ENCODE data around the gene R3HCC1L. TPM values are rescaled to one million over a fixed set of nuclear protein-coding genes. Genes with fewer than 3 reads are reported as not detected.

The R3HCC1L gene
- total and polyA plus RNA-seq, 4 experiments from 2014 or later, result 7.0 to 30.4 (median 20.5) TPM

DNA sequence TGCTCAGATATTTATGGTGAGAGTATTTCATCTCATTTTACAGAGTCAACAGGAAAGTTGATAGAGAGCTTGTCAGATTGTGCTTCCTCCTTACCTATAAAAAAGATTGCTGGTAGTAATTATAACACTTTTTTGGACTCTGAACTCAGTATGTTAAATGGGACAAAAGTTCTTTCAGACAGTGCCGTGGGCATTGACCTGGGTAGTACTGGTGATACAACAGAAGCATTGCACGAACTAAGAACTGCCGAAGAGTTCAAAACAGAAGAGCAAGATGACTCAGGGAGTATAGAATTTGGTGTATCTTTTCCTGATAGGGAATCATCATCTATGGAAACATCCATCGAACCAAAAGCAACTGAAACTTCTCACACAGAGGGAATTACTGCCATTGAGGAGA lies 75.0 kb downstream of the R3HCC1L start:
- Mint-ChIP-seq H3K27ac (peak overlapping the region in 1 of 7 donors; percentile 0), H3K4me3 (peak overlapping the region in 1 of 8 donors; percentile 8), H3K9me3 (no peaks in the 10 kb centered on the region), H3K27me3 (no peaks in the 10 kb centered on the region), H3K36me3 (peaks cover 46 to 53% of the 10 kb centered on the region in 2 donors), H3K4me1 (peaks cover 40 to 59% (median 51%) of the 10 kb centered on the region in 4 donors)
- Histone ChIP-seq H3K27ac (ENCODE audit: low read depth, low read length) (no peak overlapping the region), H3K27me3 (ENCODE audit: insufficient read depth, low read length) (no peaks in the 10 kb centered on the region), H3K9me3 (ENCODE audit: control insufficient read depth in 1 of 2, low read length in 2 of 2) (no peaks in the 10 kb centered on the region), H3K36me3 (ENCODE audit: insufficient read depth, low read length) (peaks cover 12% of the 10 kb centered on the region), H3K4me1 (ENCODE audit: insufficient read depth, low read length) (peaks cover 6% of the 10 kb centered on the region), H3K4me3 (ENCODE audit: low read length in 2 of 2) (no peak overlapping the region)
- DNase-seq, result no peak
- CTCF ChIA-PET (ENCODE audit: partially characterized antibody), result no interaction called here
- intact Hi-C loops (cut with micrococcal nuclease), result no loop called here
- POLR2A ChIA-PET (ENCODE audit: partially characterized antibody), result no interaction called here

DNA sequence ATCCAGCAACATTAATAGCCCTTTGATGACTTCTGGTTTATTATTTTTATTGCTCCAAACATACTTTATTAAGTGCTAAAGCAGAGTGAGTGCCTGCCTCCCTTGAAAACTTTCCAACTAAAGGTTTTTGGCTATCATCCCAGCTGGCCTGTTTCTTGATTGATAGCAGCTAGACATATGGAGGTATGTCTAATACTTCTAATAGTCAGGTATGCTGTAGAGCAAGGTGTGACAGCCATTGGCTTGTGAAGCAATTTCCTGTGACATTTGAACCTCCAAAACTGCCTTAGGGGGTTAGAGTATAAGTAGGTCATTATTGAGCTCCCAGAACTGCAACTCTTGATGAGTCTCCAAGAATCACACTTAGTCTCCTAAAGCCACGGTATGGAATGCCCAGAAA lies 77.7 kb downstream of the R3HCC1L start:
- H3K4me3 Mint-ChIP-seq, result peak overlapping the region in 1 of 8 donors; percentile 5
- peaks cover 0 to 9% (median 2%) of the 10 kb centered on the region in 8 donors for H3K9me3 Mint-ChIP-seq
- Histone ChIP-seq H3K4me3 (ENCODE audit: low read length in 2 of 2) (no peak overlapping the region), H3K36me3 (ENCODE audit: insufficient read depth, low read length) (peaks cover 16% of the 10 kb centered on the region), H3K9me3 (ENCODE audit: control insufficient read depth in 1 of 2, low read length in 2 of 2) (no peaks in the 10 kb centered on the region), H3K27ac (ENCODE audit: low read depth, low read length) (no peak overlapping the region), H3K4me1 (ENCODE audit: insufficient read depth, low read length) (peaks cover 6% of the 10 kb centered on the region), H3K27me3 (ENCODE audit: insufficient read depth, low read length) (no peaks in the 10 kb centered on the region)
- H3K4me1 Mint-ChIP-seq, result peaks cover 46 to 62% (median 50%) of the 10 kb centered on the region in 4 donors
- ChIA-PET POLR2A (ENCODE audit: partially characterized antibody) (no interaction called here), CTCF (ENCODE audit: partially characterized antibody) (no interaction called here)
- H3K27me3 Mint-ChIP-seq, result no peaks in the 10 kb centered on the region
- H3K27ac Mint-ChIP-seq, result no peak overlapping the region
- peaks cover 55 to 64% of the 10 kb centered on the region in 2 donors for H3K36me3 Mint-ChIP-seq
- intact Hi-C loops (cut with micrococcal nuclease), result no loop called here
- DNase-seq, result no peak

DNA sequence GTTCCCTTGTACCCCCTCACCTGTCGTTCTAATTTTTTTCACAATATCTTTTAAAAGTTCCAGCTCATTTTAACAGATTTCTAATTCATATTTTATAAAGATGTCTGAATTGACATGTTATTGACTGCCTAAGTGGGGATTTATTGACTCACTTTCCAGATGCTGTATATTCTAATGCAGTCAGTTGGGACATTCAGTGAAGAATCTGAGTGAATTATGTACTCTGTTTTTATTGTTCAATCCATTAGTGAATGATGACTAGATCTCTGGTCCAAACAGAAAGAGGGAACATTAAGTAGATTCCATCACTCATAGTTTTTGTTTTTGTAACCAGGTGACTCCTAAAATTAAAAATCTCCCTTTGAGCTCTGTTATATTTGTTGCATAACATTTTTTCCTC lies 79.3 kb downstream of the R3HCC1L start:
- peaks cover 42 to 53% (median 52%) of the 10 kb centered on the region in 4 donors for H3K4me1 Mint-ChIP-seq
- no peak overlapping the region for H3K4me3 Mint-ChIP-seq
- ChIA-PET CTCF (ENCODE audit: partially characterized antibody) (interaction anchor here (0.8 to 2.0 kb wide), 2 partner anchors 42 to 45 kb away, joined by 3 to 4 read pairs; no protein-coding TSS in a partner anchor), POLR2A (ENCODE audit: partially characterized antibody) (no interaction called here)
- Histone ChIP-seq H3K9me3 (ENCODE audit: control insufficient read depth in 1 of 2, low read length in 2 of 2) (no peaks in the 10 kb centered on the region), H3K36me3 (ENCODE audit: insufficient read depth, low read length) (peaks cover 12% of the 10 kb centered on the region), H3K4me1 (ENCODE audit: insufficient read depth, low read length) (peaks cover 6% of the 10 kb centered on the region), H3K4me3 (ENCODE audit: low read length in 2 of 2) (no peak overlapping the region), H3K27me3 (ENCODE audit: insufficient read depth, low read length) (no peaks in the 10 kb centered on the region), H3K27ac (ENCODE audit: low read depth, low read length) (no peak overlapping the region)
- DNase-seq, result no peak
- intact Hi-C loops (cut with micrococcal nuclease), result no loop called here
- no peaks in the 10 kb centered on the region for H3K27me3 Mint-ChIP-seq
- H3K27ac Mint-ChIP-seq, result peak overlapping the region in 1 of 7 donors; percentile 7
- peaks cover 6 to 24% (median 10%) of the 10 kb centered on the region in 8 donors for H3K9me3 Mint-ChIP-seq
- peaks cover 56 to 66% of the 10 kb centered on the region in 2 donors for H3K36me3 Mint-ChIP-seq

DNA sequence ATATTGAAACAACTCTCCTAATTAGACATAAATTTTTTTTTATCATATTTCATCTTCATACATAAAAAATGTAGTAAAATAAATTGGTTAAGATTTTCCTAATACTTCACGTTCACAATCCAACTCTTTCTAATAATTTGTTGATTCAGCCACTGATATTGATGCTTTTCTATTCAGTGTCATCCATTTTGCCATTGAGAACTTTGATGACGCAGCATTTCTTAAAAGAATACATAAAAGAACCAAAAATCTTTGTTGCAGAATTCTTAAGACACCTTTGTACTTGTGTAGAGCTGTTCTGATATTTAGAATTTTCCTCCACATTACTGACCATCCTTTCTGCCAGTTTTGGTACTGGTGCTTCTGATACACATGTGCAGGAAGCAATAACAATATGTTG lies 80.9 kb downstream of the R3HCC1L start:
- Histone ChIP-seq H3K9me3 (ENCODE audit: control insufficient read depth in 1 of 2, low read length in 2 of 2) (peaks cover 0 to 4% of the 10 kb centered on the region in 2 donors), H3K4me3 (ENCODE audit: low read length in 2 of 2) (no peak overlapping the region), H3K36me3 (ENCODE audit: insufficient read depth, low read length) (peaks cover 4% of the 10 kb centered on the region), H3K27ac (ENCODE audit: low read depth, low read length) (no peak overlapping the region), H3K27me3 (ENCODE audit: insufficient read depth, low read length) (no peaks in the 10 kb centered on the region), H3K4me1 (ENCODE audit: insufficient read depth, low read length) (peaks cover 6% of the 10 kb centered on the region)
- Mint-ChIP-seq H3K27me3 (no peaks in the 10 kb centered on the region), H3K36me3 (peaks cover 55 to 68% of the 10 kb centered on the region in 2 donors), H3K4me1 (peaks cover 36 to 50% (median 42%) of the 10 kb centered on the region in 4 donors), H3K9me3 (peaks cover 10 to 40% (median 24%) of the 10 kb centered on the region in 8 donors), H3K27ac (no peak overlapping the region), H3K4me3 (peak overlapping the region in 1 of 8 donors; percentile 7)
- CTCF ChIA-PET (ENCODE audit: partially characterized antibody), result interaction anchor here (2.0 kb wide), 1 partner anchor 43 kb away, joined by 4 read pairs; no protein-coding TSS in a partner anchor
- intact Hi-C loops (cut with micrococcal nuclease), result no loop called here
- no peak for DNase-seq
- POLR2A ChIA-PET (ENCODE audit: partially characterized antibody), result no interaction called here

DNA sequence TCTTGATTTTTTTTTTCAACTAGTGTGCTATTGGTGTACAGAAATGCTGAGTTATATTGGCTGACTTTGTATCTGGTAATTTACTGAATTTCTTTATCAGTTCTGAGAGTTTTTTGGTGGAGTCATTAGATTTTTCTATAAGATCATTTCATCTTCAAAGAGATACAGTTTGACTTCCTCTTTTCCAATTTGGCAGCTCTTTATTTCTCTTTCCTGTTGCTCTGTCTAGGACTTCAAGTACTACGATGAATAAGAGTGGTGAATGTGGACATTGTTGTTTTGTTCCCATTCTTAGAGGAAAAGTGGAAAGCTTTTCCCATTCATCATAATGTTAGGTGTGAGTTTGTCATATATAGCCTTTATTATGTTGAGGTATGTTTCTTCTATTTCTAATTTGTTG lies 83.3 kb downstream of the R3HCC1L start:
- Mint-ChIP-seq H3K27ac (peak overlapping the region in 1 of 7 donors; percentile 5), H3K4me3 (peak overlapping the region in 2 of 8 donors; percentile 30 to 35), H3K27me3 (no peaks in the 10 kb centered on the region), H3K9me3 (peaks cover 10 to 40% (median 24%) of the 10 kb centered on the region in 8 donors), H3K4me1 (peaks cover 18 to 29% (median 23%) of the 10 kb centered on the region in 4 donors), H3K36me3 (peaks cover 40 to 53% of the 10 kb centered on the region in 2 donors)
- no peak for DNase-seq
- Histone ChIP-seq H3K36me3 (ENCODE audit: insufficient read depth, low read length) (peaks cover 4% of the 10 kb centered on the region), H3K9me3 (ENCODE audit: control insufficient read depth in 1 of 2, low read length in 2 of 2) (peaks cover 0 to 4% of the 10 kb centered on the region in 2 donors), H3K27me3 (ENCODE audit: insufficient read depth, low read length) (no peaks in the 10 kb centered on the region), H3K4me1 (ENCODE audit: insufficient read depth, low read length) (no peaks in the 10 kb centered on the region), H3K27ac (ENCODE audit: low read depth, low read length) (no peak overlapping the region), H3K4me3 (ENCODE audit: low read length in 2 of 2) (no peak overlapping the region)
- intact Hi-C loops (cut with micrococcal nuclease), result no loop called here
- POLR2A ChIA-PET (ENCODE audit: partially characterized antibody), result interaction anchor here (0.6 kb wide), 1 partner anchor 54 kb away, joined by 7 read pairs; no protein-coding TSS in a partner anchor
- CTCF ChIA-PET (ENCODE audit: partially characterized antibody), result no interaction called here

DNA sequence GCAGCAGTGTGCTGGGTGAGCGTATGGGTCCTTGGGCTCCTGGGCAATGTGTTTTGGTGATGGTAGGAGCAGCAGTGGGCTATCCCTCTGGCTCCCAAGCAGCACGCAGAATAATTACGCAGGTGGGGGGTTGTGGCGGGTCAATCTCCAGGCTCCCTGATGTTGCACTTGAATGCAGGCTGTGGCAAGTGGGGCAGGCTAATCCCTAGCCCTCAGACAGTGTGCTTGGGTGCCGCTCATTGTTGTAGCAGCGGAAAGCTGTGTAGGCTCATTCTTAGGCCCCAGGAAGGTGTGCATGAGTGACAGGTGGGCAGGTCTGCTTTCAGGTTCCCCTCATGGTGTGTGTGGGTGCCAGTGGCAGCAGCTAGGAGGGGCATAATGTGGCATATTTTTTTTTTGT lies 89.4 kb downstream of the R3HCC1L start:
- Mint-ChIP-seq H3K4me3 (no peak overlapping the region), H3K36me3 (peaks cover 37 to 50% of the 10 kb centered on the region in 2 donors), H3K27me3 (no peaks in the 10 kb centered on the region), H3K27ac (no peak overlapping the region), H3K4me1 (peaks cover 10 to 28% (median 13%) of the 10 kb centered on the region in 4 donors), H3K9me3 (peaks cover 5 to 19% (median 18%) of the 10 kb centered on the region in 8 donors)
- Histone ChIP-seq H3K27ac (ENCODE audit: low read depth, low read length) (no peak overlapping the region), H3K27me3 (ENCODE audit: insufficient read depth, low read length) (no peaks in the 10 kb centered on the region), H3K4me3 (ENCODE audit: low read length in 2 of 2) (no peak overlapping the region), H3K9me3 (ENCODE audit: control insufficient read depth in 1 of 2, low read length in 2 of 2) (peaks cover 0 to 7% of the 10 kb centered on the region in 2 donors), H3K36me3 (ENCODE audit: insufficient read depth, low read length) (no peaks in the 10 kb centered on the region), H3K4me1 (ENCODE audit: insufficient read depth, low read length) (no peaks in the 10 kb centered on the region)
- ChIA-PET POLR2A (ENCODE audit: partially characterized antibody) (no interaction called here), CTCF (ENCODE audit: partially characterized antibody) (no interaction called here)
- intact Hi-C loops (cut with micrococcal nuclease), result no loop called here
- DNase-seq, result no peak

DNA sequence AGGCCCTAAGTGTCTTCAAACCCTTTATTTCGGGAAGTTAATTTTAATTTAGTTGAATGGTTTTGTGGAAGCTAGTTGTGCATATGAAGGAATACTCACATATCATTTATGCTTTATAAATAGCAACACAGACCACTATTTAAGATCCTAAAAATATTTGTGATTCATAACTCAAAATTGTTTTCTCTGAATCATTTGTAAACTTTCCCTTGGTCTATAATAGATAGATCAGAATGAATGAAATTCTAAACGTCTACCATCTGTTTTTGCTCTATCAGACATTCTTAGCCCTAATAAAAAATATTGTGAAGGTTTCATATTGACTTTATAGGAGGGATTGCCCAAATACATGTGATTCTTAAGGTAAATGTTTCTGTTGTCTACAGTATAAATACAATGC lies 90.1 kb downstream of the R3HCC1L start:
- Histone ChIP-seq H3K9me3 (ENCODE audit: control insufficient read depth in 1 of 2, low read length in 2 of 2) (peaks cover 0 to 5% of the 10 kb centered on the region in 2 donors), H3K4me1 (ENCODE audit: insufficient read depth, low read length) (no peaks in the 10 kb centered on the region)
- CTCF ChIA-PET (ENCODE audit: partially characterized antibody), result no interaction called here

More for the DNA sequence above, 90.1 kb downstream of the R3HCC1L start:
- POLR2A ChIA-PET (ENCODE audit: partially characterized antibody), result no interaction called here
- Mint-ChIP-seq H3K9me3 (peaks cover 2 to 14% (median 12%) of the 10 kb centered on the region in 8 donors), H3K27me3 (no peaks in the 10 kb centered on the region), H3K36me3 (peaks cover 36 to 49% of the 10 kb centered on the region in 2 donors), H3K4me1 (peaks cover 11 to 27% (median 17%) of the 10 kb centered on the region in 4 donors), H3K4me3 (no peak overlapping the region), H3K27ac (no peak overlapping the region)
- intact Hi-C loops (cut with micrococcal nuclease), result no loop called here
- H3K36me3 ChIP-seq (ENCODE audit: insufficient read depth, low read length), result no peaks in the 10 kb centered on the region
- no peak overlapping the region for H3K27ac ChIP-seq (ENCODE audit: low read depth, low read length)
- no peaks in the 10 kb centered on the region for H3K27me3 ChIP-seq (ENCODE audit: insufficient read depth, low read length)
- DNase-seq, result no peak
- H3K4me3 ChIP-seq (ENCODE audit: low read length in 2 of 2), result no peak overlapping the region

Measured in CD4-positive, alpha-beta memory T cell (primary cell).